HepG2 (cell line): Measurements from ENCODE around the gene ORMDL3. TPM values are rescaled to one million over a fixed set of nuclear protein-coding genes. Genes with fewer than 3 reads are reported as not detected.
A peak's percentile ranks its signal among the peaks of the same experiment; 100 is the strongest.

Experiments used
- ARNT2 ChIP-seq: sonication (generic); formaldehyde crosslinking; IDR thresholded peaks from 2 replicates; pipeline ENCODE4 v1.8.0; 2022; ENCODE audit warnings: mild to moderate bottlenecking, low read depth, missing genetic modification reagents, moderate library complexity
- DNMT3B ChIP-seq: conservative IDR thresholded peaks from 2 replicates; pipeline ENCODE4 v1.6.1; 2016; ENCODE audit warnings: missing biosample characterization, control low read depth
- EEA1 ChIP-seq: sonication (generic); formaldehyde crosslinking; IDR thresholded peaks from 2 replicates; pipeline ENCODE4 v1.5.1; 2020; ENCODE audit warnings: mild to moderate bottlenecking, missing genetic modification reagents, borderline replicate concordance
- KIAA2018 ChIP-seq: sonication (generic); formaldehyde crosslinking; IDR thresholded peaks from 2 replicates; pipeline ENCODE4 v1.5.0; 2020; ENCODE audit warnings: mild to moderate bottlenecking, missing genetic modification reagents, borderline replicate concordance
- PAF1 ChIP-seq: IDR thresholded peaks from 2 replicates; pipeline ENCODE4 v1.6.1; 2016; ENCODE audit warnings: missing genetic modification reagents, missing compliant biosample characterization
- STAT5B ChIP-seq: sonication (generic); formaldehyde crosslinking; IDR thresholded peaks from 2 replicates; pipeline ENCODE4 v1.4.0; 2020; ENCODE audit warnings: missing genetic modification reagents
- TEAD2 ChIP-seq: sonication (generic); formaldehyde crosslinking; IDR thresholded peaks from 2 replicates; pipeline ENCODE4 v1.9.0; 2021; ENCODE audit warnings: missing genetic modification reagents
- ZBTB14 ChIP-seq: sonication (generic); formaldehyde crosslinking; IDR thresholded peaks from 2 replicates; pipeline ENCODE4 v1.4.0; 2020; ENCODE audit warnings: missing genetic modification reagents
- ZFX ChIP-seq: sonication (generic); formaldehyde crosslinking; IDR thresholded peaks from 2 replicates; pipeline ENCODE4 v1.4.0; 2020; ENCODE audit warnings: mild to moderate bottlenecking, low read depth, missing genetic modification reagents, moderate library complexity
- ZKSCAN8 ChIP-seq: IDR thresholded peaks from 2 replicates; pipeline ENCODE4 v1.6.1; 2016; ENCODE audit warnings: borderline replicate concordance, missing genetic modification reagents, missing compliant biosample characterization
- ZNF431 ChIP-seq: sonication (generic); formaldehyde crosslinking; IDR thresholded peaks from 2 replicates; pipeline ENCODE4 v1.9.0; 2022; ENCODE audit warnings: missing genetic modification reagents, low read depth, mild to moderate bottlenecking, borderline replicate concordance
- ZNF609 ChIP-seq: sonication (generic); formaldehyde crosslinking; IDR thresholded peaks from 2 replicates; pipeline ENCODE4 v1.4.0; 2020; ENCODE audit warnings: mild to moderate bottlenecking, missing genetic modification reagents, borderline replicate concordance
- ZNF629 ChIP-seq: sonication (generic); formaldehyde crosslinking; conservative IDR thresholded peaks from 2 replicates; pipeline ENCODE4 v1.5.0; 2020; ENCODE audit warnings: missing genetic modification reagents
- polyA plus RNA-seq, 8 experiments: library from polyadenylated mRNA; depleted of rRNA in 3 of 8; stranded (reverse) in 7 of 8; unstranded in 1 of 8; fragments of >200 nt; fragmentation: Illumina TruSeq in 4 of 8; extraction: Trizol in 4 of 8; gene quantifications; 2 replicates each; pipeline versions ENCODE4 v1.2.1 to v1.2.3, GENCODE V29; 2011 to 2016; ENCODE audit warnings: low read depth in 4 of 8, missing spikeins in 1 of 8, mixed read lengths in 1 of 8; ENCODE audit not compliant: insufficient read depth in 1 of 8
- total RNA-seq, 5 experiments: library from RNA; depleted of rRNA; stranded (reverse); fragments of >200 nt; fragmentation: Illumina TruSeq; extraction: Trizol; gene quantifications; 2 replicates each; pipeline ENCODE4 v1.2.3, GENCODE V29; 2016; ENCODE audit warnings: low read depth in 1 of 5

ORMDL3 gene
- total and polyA plus RNA-seq, 2 of the 13 experiments (the other 11 are each of a cell fraction or from before 2014, with no cell fraction given), result 181 to 384 TPM

GRCh38 chr17:39960524-39961041 is 33.2 kb upstream of the ORMDL3 start (continued):
- TF ChIP-seq KIAA2018 (CRISPR knock-in tag) (no peak), ZNF431 (CRISPR knock-in tag) (no peak), ARNT2 (CRISPR knock-in tag) (no peak), ZFX (no peak), ZNF629 (CRISPR knock-in tag) (no peak), TEAD2 (CRISPR knock-in tag) (no peak), STAT5B (CRISPR knock-in tag) (no peak), DNMT3B (CRISPR knock-in tag) (no peak), EEA1 (CRISPR knock-in tag) (no peak), PAF1 (CRISPR knock-in tag) (no peak), ZKSCAN8 (CRISPR knock-in tag) (no peak), ZNF609 (CRISPR knock-in tag) (peak; percentile 26; the same call in 1 of the 2 replicates), ZBTB14 (CRISPR knock-in tag) (no peak)
